Measurements from ENCODE around the gene TINAG.
"Not testable (repeated sequence)": the region's sequence is repeated elsewhere in the genome, so short reads cannot be mapped to it uniquely, and the experiment has no call there.

- TF ChIP-seq POLR2A (IDR thresholded peaks at IDR 0.05; ENCODE audit: extremely low read depth, insufficient read length); CTCF (IDR thresholded peaks at IDR 0.05; ENCODE audit: low read depth, low read length): not testable (repeated sequence)
Measured at GRCh38 chr6:54331571-54331970, 23.3 kb downstream of the TINAG start.
